HG02870 (cell line): Measurements from ENCODE around the gene HDAC9.

Source experiments
- ATAC-seq: cut with Tn5 transposase; IDR thresholded peaks from one replicate; pipeline ENCODE4 v1.9.1; 2021; ENCODE audit warnings: mild to moderate bottlenecking, moderate library complexity; ENCODE audit not compliant: unreplicated experiment

The HDAC9 gene

DNA sequence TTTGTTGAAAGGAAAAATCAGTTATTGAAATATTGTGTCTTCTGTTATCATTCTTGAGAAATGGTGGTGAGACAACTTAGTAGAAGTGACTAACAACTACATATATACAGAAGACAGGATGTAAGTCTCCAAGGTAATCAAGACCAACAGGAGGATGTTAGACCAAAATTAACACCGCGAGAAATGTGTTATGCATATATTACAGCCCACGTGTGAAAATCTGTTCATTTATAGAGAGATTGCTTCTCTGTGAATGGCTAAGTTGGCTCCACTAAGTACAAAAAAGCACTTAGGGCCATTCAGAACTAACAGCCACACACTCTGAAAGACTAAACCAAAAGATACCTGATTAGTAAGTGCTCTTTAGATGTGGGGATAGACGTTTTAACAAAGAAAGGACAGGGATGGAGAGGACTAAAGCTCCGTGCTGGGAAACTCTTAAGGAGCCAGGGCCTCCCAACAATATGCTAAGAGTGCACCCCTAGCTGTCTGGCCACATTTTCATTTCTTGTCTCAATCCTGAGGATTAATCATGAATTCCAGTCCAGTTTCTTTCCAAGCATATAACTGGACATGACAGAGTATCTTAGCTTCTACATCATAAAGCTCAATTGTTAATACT is 26.5 kb downstream of the HDAC9 start:
- ATAC-seq = peak; percentile 54

DNA sequence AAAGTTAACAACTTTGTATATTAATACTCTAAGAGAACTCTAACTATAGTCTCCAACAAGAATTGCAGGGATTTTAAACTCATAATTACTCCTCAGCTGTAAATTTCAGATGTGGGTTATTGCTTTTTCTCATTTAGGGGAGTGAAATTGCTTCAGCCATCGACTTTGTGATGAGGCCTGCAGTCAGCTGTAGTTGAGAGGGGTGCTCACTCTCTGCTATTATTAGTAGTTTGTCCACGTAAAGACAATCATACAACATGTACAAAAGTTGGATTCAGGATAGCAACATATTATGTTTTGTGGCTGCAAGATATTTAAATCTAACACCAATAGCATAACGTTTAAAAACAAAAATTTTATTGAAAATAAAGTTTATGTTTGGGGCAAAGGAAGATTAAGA is 28.7 kb downstream of the HDAC9 start:
- no peak for ATAC-seq

DNA sequence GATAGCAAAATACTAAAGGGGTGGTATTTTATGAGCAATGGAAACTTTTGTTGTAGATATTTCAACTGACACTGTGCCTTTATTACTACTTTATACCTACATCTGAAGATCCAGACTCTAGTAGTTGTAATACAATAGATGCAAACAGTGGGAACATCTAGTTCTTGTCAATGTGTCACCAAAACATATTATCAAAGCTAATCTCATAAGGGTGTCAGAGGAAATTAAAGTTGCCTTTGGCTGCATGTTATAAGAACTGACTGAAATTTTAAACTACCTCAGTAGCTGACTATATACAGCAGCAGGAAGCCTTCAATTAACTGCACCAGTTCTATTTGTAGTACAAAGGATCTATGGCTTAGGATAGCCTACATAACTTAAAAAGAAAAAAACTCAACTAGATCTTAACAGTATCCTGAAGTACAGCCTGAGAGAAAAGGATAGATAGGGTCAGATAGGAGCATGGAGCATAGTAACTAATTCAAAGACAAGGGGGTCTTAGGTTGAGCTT is 30.9 kb downstream of the HDAC9 start:
- no peak for ATAC-seq

DNA sequence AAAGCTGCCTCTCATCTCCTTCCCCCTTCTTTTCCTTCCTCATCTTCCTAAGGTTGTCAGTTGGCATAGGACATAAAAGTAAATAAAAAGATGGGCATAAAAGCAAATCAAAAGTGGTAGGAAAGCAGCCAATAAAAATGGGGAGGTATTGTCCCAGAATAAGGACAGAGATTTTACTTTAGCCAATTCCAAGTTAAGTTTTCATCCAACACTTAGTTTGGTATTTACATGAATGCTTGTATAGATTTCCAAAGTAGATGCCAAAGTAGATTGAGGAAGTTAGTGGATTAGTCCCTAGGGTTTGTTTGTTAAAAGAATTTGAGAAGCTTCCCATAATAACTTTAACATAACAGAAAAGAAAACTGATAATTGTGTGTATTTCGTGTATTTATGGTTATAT is 33.7 kb downstream of the HDAC9 start:
- ATAC-seq = no peak

DNA sequence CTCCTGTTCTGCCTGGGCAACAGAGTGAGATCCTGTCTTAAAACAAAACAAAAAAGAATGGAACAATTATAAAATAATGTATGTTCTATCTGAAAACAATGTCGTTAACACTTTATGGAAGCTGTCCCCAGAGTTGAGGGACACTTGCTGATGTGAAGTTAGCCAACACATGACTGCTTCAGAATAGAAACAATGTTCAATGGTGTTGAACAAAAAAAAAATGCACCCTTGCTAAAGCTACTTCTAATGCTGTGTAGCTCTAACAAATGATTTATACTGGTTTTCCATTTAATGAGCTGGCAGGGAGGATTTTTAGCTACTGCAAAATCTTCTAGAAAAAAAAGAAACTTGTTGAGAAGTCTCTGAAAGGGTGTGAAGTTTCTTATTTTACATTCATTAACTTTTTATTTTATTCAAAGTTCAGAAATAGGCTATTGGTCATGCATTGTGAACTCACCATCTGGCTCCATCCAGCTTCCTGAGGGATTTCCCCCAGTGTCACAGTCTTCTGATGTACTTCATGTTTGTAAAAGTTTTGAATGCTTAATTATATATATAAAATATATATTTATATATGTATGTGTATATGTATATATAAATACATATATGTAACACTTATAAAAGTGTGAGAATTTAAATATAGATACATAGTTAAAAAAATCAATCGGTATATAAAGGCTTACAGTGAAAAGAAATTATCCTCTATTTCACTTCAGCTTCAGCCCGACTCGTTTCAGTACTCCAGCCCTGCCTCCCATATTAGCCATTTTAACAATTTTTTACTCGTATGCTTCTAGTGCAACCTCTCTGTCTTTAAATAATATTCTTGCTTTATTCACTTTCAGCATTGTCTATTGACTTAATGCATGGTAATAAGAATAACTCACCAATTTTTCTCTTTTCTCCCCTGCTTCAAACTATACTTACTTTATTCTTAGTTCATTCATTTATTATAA is 35.0 kb downstream of the HDAC9 start:
- peak; percentile 62 for ATAC-seq

DNA sequence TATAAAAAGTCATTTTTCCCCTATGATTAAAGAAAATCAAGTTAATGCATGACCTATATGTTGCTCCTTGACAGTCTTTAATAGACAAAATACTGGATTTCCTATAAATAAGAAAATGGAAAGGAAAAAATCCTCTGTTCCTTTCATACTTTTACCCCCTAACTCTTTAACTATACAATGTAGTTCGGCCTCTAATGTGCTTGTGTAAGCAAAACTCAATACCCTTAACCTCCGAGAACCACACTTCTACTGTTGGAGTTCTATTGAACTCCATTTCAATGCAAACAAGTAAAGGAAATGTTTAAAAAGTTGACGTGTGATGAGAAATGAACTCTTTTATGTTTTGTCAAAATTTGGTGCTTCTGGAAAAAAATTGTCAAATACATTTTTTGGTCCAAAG is 36.0 kb downstream of the HDAC9 start:
- ATAC-seq = no peak

DNA sequence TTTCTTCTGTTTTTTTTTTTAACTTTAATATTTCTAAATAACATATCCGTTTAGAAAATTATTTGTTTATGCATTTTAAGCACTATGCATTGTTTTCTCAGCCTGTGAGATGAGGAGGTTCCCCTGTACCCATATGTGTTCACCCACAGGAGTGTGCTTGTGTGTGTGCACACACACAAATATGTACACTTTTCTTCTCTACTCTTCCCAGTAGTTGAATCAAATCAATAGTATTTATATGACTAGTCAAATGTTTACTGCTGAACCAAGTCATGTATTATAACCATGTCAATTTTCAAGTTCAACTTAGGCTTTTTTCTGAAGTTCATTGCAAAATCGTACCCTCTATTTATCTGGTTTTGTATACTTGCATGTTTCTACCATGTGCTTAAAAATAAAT is 37.3 kb downstream of the HDAC9 start:
- ATAC-seq = peak; percentile 52

DNA sequence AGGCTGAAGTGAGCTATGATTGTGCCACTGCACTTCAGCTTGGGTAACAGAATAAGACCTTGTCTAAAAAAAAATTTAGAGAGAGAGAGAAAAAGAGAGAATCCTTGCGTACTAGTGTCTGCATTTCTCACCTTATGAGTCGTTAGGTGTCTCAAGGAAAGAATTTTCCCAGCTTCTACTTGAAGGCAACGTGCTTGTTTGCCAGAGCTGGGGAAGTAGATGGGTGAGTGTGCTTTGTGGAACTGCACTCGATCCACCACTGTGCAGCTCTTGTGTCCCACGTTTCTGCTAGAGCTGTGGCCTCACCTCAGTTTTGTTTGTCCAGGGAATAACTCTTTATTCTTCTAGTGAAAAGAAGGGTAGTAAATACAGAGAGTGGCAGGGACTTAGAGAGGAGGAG is 38.9 kb downstream of the HDAC9 start:
- ATAC-seq = no peak

DNA sequence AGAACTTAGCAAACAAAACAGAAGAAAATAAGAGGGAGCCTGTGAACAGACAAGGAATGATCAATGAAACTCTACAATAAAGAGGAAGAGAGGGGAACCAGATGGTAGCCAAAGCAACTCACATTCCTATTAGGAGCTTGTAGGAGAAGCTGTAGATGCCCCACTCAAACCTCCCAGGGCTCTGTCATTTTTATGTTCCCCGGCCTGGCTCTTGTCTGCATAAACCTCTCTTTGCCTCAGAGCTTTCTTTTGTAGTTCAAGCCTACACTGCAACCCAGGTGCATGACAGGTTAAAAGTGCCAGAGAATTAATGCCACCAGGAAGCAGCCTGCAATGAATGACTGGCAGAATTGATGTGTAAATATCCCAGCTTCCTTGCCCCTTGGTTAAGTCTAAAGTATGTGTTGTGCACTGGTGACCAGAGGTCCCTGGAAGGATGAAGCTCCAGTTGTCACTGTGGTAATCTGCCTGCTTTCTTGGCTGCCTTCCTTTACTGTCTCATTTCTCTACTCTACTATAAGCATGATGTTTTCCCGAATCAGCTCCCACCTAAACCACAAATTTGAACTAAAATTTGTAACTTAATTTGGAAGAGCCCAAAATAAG is 40.4 kb downstream of the HDAC9 start:
- ATAC-seq = no peak

DNA sequence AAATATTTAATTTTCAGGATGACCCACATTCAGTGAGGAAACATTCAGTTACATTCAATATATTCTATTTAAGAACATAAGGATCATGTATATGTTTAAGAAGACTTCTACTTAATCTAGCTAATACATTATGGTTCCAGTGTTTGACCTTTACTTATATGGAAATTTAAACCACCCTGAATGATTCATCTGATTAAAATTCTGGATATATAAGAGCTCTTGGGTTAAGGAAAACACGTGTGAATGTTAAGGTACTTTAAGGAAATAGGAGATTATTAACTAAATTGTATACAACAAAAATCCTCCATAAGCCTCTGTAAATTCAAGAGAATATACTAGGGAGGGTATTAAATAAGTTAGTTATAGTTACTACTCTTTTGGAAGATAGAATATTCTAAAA is 40.9 kb downstream of the HDAC9 start:
- no peak for ATAC-seq

DNA sequence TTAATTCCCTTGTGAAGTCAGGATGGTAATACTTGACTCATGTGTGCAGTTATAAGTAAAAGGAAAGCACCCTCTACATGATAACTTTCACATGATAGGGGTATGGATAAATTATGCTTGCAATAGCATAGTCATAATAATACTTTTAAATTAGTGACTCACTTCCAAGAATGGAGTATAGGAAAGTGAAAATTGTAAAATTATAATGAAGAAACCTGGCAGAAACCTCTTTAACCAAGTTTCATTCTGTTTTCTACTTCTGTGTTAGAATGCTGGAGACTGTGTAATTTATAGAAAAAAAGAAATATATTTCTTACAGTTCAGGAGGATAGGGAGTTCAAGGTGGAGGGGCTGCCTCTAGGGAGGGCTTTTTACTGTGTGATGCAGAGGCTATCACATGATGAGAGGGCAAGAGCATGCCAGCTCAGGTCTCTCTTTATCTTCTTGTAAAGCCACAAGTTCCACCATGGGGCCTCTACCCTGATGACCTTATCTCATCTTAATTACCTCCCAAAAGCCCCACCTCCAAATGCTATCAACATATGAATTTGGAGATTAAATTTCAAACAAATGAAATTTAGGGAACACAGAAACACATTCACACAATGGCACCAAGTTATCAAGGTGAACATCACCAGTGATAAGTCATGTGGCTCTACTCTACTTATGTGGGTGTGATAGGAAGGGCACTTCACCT is 43.2 kb downstream of the HDAC9 start:
- peak; percentile 77 for ATAC-seq

DNA sequence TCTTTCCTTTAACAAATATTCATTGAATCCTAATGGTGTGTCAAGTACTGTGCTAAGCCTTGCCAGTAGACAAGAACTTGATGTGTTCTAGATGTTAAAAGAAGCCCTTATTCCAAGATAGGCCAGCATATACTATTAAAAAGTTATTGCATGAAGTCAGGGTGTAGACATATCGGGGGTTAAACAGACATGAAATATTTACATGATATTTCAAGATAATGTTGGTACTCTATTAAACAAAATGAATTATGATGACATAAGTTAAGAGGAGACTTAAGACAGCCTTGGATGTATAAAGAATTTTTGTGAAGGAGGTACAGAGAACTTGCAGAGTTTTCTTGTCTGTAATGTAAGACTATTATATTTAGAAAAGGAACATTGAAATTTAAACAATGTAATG is 44.8 kb downstream of the HDAC9 start:
- ATAC-seq = no peak

DNA sequence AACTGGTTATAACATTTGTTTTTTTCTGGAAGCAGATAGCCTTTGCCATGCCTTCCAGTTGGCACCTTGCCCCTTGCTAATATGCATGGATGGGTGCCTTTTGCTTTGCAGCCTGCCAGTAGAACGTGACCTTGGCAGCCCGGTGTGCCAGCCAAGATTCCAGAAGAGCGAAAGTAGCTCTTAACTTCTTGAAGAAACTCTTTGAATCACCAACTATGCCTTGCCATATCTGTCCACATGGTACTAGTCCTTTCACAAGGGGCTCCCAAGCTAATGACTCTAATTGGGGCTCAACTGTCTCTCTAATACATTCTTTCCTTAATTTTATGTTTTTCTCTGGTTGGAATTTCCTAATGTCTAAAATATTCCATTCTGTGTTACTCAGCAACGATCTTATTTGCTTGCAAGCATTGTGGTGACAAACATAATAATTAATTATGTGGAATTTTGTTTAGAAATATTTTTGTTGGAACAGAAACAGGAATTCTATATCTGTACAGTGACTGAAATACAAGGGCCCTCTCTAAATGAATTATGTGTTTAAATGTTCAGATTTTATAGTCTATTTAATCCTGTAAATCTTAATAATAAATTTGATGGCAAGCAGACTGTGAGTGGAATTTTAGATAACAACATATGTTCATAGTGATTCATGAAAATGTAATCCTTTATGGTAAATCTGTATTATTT is 45.8 kb downstream of the HDAC9 start:
- ATAC-seq = no peak

DNA sequence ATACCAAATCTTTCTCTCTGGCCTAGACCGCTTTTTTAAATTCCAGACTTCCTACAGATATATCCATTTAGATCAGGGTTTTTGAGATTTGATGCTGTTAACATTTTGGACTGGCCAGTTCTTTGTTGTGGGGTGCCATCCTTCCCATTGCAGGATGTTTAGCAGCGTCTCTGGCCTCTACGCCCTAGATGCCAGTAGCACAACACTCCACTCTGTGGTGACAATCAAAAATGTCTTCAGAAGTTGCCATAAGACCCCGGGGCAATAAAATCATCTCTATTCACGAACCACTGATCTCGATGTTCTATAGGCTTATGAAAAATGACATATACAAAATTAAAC is 46.3 kb downstream of the HDAC9 start:
- no peak for ATAC-seq

DNA sequence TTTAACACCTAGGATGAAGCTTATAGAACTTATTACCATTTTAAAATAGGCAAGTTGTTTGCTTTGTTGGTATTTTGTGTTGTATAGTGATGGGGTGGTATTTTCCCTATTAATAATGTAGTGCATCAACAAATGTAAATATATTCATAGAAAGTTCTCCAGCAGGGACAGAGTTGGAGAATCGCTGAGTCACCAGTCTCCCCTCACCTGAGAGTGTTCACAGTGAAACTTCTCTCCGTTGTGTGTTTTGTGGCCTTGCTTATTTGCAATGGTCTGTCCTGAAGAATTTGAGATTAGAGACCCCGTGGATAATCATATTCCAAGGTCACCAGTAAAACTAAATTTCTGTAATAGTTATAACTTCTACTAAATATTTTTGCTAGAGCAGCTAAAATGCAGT is 51.0 kb downstream of the HDAC9 start:
- no peak for ATAC-seq

DNA sequence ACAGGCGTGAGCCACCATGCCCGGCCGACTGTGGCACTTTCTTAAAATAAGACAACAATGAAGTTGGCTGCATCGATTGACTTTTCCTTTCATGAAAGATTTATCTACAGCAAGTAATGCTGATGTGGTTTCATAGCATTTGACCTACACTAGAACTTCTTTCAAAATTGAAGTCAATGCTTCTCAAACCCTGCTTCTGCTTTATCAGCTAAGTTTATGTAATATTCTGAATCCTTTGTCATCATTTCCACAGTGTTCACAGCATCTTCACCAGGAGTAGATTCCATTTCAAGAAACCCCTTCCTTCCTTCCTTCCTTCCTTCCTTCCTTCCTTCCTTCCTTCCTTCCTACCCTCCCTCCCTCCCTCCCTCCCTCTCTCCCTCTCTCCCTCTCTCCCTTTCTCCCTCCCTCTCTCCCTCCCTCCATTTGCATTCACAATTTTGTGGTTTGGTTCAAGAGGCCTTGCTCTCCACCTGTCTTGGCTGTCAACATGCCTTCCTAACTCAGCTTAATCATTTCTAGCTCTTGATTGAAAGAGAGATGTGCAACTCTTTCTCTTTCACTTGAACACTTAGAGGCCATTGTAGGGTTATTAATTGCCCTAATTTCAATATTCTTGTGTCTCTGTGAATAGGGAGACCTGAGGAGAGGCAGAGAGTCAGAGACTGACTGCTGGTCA is 52.1 kb downstream of the HDAC9 start:
- ATAC-seq = peak; percentile 37

DNA sequence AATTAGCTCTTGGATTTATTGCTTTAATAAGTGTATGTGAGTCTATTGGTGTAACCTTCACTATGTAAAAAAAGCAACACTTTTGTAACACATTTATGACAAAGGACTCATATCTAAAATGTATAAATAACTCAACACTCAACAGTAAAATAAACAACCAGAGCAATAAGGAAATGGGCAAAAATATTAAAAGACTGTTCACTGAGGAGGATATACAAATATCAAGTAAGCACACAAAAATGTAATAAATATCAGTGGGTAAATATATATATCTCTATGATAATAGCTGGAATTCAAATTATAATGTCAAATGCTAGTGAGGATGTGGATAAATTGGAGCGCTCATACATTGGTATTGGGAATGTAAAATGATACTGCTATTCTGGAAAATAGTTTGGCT is 53.0 kb downstream of the HDAC9 start:
- ATAC-seq = no peak

DNA sequence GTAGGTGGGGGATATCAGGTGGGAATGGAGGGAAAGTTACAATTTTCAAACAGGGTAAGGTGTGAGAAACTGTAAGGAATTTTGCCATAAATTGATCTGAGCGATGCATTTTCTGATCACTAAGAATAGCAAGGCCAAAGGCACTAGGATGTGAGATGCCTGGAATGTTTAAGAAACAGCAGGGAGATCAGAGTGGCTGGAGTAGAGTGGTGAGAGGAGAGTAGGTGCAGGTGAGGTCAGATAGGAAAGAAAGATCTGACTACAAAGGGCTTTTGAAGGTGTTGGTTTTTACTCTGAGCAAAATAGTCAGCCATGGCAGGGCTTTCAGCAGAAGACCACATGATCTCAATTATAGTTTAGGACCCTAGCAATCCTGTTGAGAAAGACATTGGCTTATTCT is 55.0 kb downstream of the HDAC9 start:
- peak; percentile 43 for ATAC-seq

DNA sequence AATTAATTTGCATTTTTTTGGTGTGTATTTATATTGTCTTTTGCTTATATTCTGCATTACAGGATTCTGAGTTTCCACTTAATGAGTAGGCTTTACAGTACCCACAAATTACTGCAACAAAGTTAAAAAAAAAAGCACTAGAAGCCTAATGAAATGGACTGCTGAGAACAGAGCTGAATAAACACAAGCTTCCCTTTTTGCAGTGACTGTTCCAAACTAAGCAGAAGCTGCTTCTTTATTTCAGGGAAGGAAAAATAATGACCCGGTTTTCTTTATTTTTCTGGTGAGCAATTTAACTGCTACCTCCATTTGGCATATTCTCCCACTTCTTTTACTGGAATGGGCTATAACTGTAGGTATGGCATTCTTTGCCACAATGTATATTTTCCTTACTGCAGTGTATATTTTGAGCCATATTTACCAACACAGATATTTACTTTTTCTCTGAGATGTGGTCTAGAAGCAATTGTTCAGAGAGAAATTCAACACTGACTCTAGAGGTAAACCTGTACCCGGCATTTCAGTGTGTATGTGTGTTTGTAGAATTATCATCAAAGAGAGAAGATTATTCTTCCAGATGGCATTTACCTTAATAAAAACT is 56.9 kb downstream of the HDAC9 start:
- no peak for ATAC-seq
